Testis (tissue), 3 donors: ENCODE measurements around the gene PEX14. TPM values are rescaled to one million over a fixed set of nuclear protein-coding genes. Genes with fewer than 3 reads are reported as not detected.

Source experiments
- DNase-seq: peaks from one replicate; pipeline ENCODE4 v3.0.0-alpha.2; 2019
- H3K27ac ChIP-seq, 2 donors: fragments of 200-600 bp; sonication (generic); one replicate each; pipeline ENCODE4 v1.5.1; 2019
- H3K27me3 ChIP-seq: fragments of 200-600 bp; sonication (generic); one replicate; pipeline ENCODE4 v1.5.1; 2019
- H3K36me3 ChIP-seq: fragments of 200-600 bp; sonication (generic); one replicate; pipeline ENCODE4 v1.5.1; 2017; ENCODE audit warnings: low read depth; ENCODE audit errors: missing control alignments
- H3K4me1 ChIP-seq: fragments of 200-600 bp; sonication (generic); one replicate; pipeline ENCODE4 v1.5.1; 2019
- H3K4me3 ChIP-seq, 2 donors: fragments of 200-600 bp; sonication (generic); one replicate each; pipeline ENCODE4 v1.5.1; 2017 to 2019
- H3K9me3 ChIP-seq: fragments of 200-600 bp; sonication (generic); one replicate; pipeline ENCODE4 v1.5.1; 2017
- CTCF ChIP-seq, 3 experiments: fragments of 450-650 bp in 2 of 3; fragments of 200-600 bp in 1 of 3; sonication (generic) in 1 of 3; IDR thresholded peaks; one replicate each; pipeline ENCODE4 v1.5.1; 2016 to 2019; ENCODE audit warnings: antibody characterized with exemption in 3 of 3, mild to moderate bottlenecking in 2 of 3, moderate library complexity in 1 of 3
- POLR2A ChIP-seq: fragments of 450-650 bp; IDR thresholded peaks from one replicate; pipeline ENCODE4 v1.6.1; 2017; ENCODE audit warnings: antibody characterized with exemption, mild to moderate bottlenecking, moderate library complexity
- WGBS, 2 donors: methylation state at CpG; one replicate each; pipeline ENCODE4 v1.1.5; 2018; 5-methylcytosine and 5-hydroxymethylcytosine counted together
- intact Hi-C: fragments of 100-400 bp; cut with DNase I; formaldehyde crosslinking; loops from one replicate; pipeline ENCODE4 v1.15.1; 2023; ENCODE audit warnings: low total_unique reads
- polyA plus RNA-seq: library from polyadenylated mRNA; stranded (reverse); fragments of 350-450 nt; fragmentation: Illumina TruSeq; extraction: RNeasy Lipid Tissue Mini Kit (QIAGEN cat#74804); gene quantifications from one replicate; pipeline ENCODE4 v1.2.3, GENCODE V29; 2014; ENCODE audit warnings: low read depth, low replicate concordance; ENCODE audit not compliant: insufficient read depth
- total RNA-seq, 2 donors: library from RNA; depleted of rRNA; stranded (reverse); fragments of >200 nt; gene quantifications; one replicate each; pipeline ENCODE4 v1.2.3, GENCODE V29; 2016

Gene PEX14
- total and polyA plus RNA-seq, 3 donors from 2014 or later: 28.6 to 39.8 (median 30.3) TPM

DNA sequence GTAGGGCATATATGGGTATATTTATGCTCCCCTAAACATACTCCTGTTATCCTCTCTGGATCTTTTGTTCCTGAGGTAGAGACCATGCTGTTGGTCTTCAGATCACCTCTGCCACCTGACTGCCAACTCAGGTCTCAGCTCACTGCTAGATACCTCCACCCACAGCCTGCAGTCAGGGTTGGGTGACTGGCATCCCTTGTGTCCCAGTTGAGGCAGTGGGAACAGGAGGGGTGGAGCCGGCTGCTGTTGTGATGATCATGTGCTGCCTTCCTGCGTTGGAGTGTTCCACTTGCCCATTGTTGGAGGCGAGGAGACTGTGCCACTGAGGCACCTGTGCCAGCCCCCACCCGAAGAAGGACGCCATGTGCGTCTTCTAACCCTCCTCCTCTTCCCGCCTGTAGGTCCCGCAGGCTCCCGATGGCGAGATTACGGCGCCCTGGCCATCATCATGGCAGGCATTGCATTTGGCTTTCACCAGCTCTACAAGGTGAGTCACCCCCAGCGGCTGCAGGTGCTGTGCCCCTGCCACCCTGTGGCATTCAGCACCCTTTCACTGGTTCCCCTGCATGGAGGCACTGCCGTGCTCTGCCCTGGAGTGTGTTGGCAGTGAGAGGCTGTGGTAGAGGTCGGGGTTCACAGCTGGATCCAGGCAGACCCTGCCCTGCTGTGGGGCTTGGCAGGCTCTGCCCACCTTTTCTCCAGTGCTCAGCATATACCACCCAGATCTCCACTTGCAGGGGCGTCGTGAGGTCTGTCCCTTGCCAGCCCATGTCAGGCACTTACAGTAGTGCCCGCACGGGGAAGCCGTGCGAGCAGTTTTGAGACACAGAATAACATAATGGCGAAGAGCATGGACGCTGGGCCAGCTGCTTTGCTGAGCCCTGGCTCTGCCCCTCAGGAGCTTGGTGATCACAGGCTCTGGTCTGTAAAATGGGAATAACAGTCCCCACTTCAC, 143.5 kb downstream of the PEX14 start:
- Histone ChIP-seq H3K36me3 (no peaks in the 10 kb centered on the region), H3K9me3 (no peaks in the 10 kb centered on the region), H3K27me3 (no peaks in the 10 kb centered on the region), H3K4me1 (no peaks in the 10 kb centered on the region), H3K27ac (no peak overlapping the region), H3K4me3 (no peak overlapping the region)
- WGBS, 2 donors: 95 to 96% methylated on average over 17 to 23 of the region's 23 CpGs
- intact Hi-C loops: no loop called here
- no peak for DNase-seq
- TF ChIP-seq POLR2A (no peak), CTCF (IDR thresholded peaks at IDR 0.05) (no peak)

GRCh38 chr1:10620776-10621175, 146.0 kb downstream of the PEX14 start:
- no peak for TF ChIP-seq POLR2A
- Histone ChIP-seq H3K27ac (no peak overlapping the region), H3K27me3 (no peaks in the 10 kb centered on the region), H3K4me3 (no peak overlapping the region), H3K4me1 (no peaks in the 10 kb centered on the region), H3K36me3 (no peaks in the 10 kb centered on the region), H3K9me3 (no peaks in the 10 kb centered on the region)
- 95 to 96% methylated on average over 12 of the region's 12 CpGs for WGBS, 2 donors
- no peak for DNase-seq
- intact Hi-C loops: no loop called here

DNA sequence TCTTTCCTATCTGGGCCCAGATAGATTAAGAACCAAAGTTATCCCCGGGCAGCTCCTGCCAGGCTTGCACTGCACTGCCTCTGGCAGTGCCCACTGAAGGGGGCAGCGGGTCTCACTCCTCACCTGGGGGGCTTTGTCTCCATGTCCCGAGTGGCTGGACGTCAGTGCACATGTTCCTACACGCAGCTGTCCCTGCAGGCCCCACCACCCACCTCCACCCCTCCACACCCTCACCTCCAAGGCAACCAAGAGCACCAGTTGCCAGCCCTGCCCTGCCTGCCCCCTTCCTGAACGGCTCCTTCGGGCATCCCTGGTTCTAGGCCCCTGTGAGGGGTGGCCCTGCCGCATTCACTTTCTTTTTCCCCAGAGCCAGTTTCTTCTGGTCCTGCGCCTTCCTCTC, 147.2 kb downstream of the PEX14 start:
- TF ChIP-seq POLR2A (no peak), CTCF (IDR thresholded peaks at IDR 0.05) (no peak)
- no peak overlapping the region for H3K4me3 ChIP-seq
- H3K9me3 ChIP-seq: no peaks in the 10 kb centered on the region
- H3K4me1 ChIP-seq: no peaks in the 10 kb centered on the region
- DNase-seq: no peak
- H3K36me3 ChIP-seq: no peaks in the 10 kb centered on the region
- H3K27ac ChIP-seq: no peak overlapping the region
- H3K27me3 ChIP-seq: no peaks in the 10 kb centered on the region
- WGBS, 2 donors: 88 to 94% methylated on average over 5 to 9 of the region's 9 CpGs
- intact Hi-C loops: no loop called here

DNA sequence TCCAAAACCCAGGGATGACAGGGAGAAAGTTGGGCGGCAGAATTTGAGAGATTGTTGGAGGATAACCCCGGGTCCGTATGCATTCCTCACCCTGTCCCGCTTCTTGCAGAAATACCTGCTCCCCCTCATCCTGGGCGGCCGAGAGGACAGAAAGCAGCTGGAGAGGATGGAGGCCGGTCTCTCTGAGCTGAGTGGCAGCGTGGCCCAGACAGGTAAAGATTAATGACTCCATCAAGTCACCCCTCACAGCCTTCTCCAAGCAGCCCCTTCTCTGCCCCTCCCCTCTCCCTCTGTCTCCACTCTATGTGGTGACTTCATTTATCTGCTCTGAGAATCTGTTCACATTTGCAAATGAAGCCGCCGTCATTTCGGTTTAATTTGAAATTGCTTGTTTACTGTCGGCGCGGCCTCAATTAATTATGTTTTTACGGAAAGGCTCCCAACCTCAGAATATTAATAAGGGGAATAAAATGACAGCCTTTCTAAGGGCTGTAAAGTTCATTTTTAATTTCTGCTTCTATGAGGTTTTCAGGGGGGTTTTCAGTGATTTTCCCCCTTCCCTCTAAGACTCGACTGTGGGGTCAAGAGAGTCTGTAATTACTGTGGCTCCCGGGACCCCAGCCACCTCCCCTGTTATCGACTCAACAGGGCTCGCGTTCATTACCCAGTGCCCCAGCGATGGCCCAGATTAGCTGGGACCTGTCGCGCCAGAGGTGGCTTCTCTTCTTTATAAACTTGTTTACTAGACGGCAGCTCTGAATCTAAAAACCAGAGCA, 148.3 kb downstream of the PEX14 start:
- Histone ChIP-seq H3K4me1 (no peaks in the 10 kb centered on the region), H3K9me3 (no peaks in the 10 kb centered on the region), H3K27ac (no peak overlapping the region), H3K27me3 (no peaks in the 10 kb centered on the region), H3K36me3 (no peaks in the 10 kb centered on the region), H3K4me3 (no peak overlapping the region)
- intact Hi-C loops: no loop called here
- WGBS, 2 donors: 94% methylated on average over 22 to 24 of the region's 24 CpGs
- TF ChIP-seq CTCF (IDR thresholded peaks at IDR 0.05) (no peak), POLR2A (no peak)
- no peak for DNase-seq

DNA sequence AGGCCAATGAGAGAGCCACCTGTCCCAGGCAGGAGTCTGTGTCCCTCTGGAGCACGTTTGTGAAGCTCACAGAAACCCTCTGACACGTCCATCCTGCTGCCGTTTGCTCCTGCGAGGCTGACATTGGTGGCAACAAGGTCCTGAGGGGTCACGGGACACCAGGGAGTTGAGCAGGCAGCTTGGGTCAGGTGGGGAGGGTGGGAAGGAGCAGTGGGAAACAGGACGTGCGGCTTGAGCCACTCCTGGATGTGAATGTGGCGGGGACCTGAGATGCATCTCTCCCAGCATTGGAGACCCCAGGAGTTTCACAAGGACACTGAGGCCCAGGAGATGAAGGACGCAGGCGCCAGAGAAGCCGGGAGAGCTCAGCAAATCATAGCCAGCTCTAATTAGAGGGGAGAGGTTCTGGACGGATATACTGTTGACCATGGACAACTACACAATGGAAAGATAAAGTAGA, 149.0 kb downstream of the PEX14 start:
- intact Hi-C loops: no loop called here
- H3K36me3 ChIP-seq: no peaks in the 10 kb centered on the region

More for the DNA sequence above, 149.0 kb downstream of the PEX14 start:
- DNase-seq: no peak
- Histone ChIP-seq H3K4me1 (no peaks in the 10 kb centered on the region), H3K27me3 (no peaks in the 10 kb centered on the region), H3K27ac (no peak overlapping the region), H3K4me3 (no peak overlapping the region), H3K9me3 (no peaks in the 10 kb centered on the region)
- TF ChIP-seq POLR2A: no peak
- no peak for TF ChIP-seq CTCF (IDR thresholded peaks at IDR 0.05)
- 88 to 92% methylated on average over 12 of the region's 12 CpGs for WGBS, 2 donors
